Activated naive CD8-positive, alpha-beta T cell (primary cell): ENCODE results near the gene OR2A14.
"Not testable (repeated sequence)": the region's sequence is repeated elsewhere in the genome, so short reads cannot be mapped to it uniquely, and the experiment has no call there.

Source experiments
- H3K27ac Mint-ChIP-seq: one replicate; pipeline ENCODE4 v1.8.0; 2021; ENCODE audit warnings: mixed read lengths
- H3K27me3 Mint-ChIP-seq: one replicate; pipeline ENCODE4 v1.8.0; 2021; ENCODE audit warnings: mixed read lengths
- H3K36me3 Mint-ChIP-seq: one replicate; pipeline ENCODE4 v1.8.0; 2021; ENCODE audit warnings: mixed read lengths
- H3K4me1 Mint-ChIP-seq: one replicate; pipeline ENCODE4 v1.8.0; 2021; ENCODE audit warnings: low read depth, mixed read lengths
- H3K4me3 Mint-ChIP-seq: one replicate; pipeline ENCODE4 v1.8.0; 2021; ENCODE audit warnings: mild to moderate bottlenecking, mixed read lengths
- H3K9me3 Mint-ChIP-seq: one replicate; pipeline ENCODE4 v1.8.0; 2021; ENCODE audit warnings: low read depth, mixed read lengths

The OR2A14 gene, protein sequence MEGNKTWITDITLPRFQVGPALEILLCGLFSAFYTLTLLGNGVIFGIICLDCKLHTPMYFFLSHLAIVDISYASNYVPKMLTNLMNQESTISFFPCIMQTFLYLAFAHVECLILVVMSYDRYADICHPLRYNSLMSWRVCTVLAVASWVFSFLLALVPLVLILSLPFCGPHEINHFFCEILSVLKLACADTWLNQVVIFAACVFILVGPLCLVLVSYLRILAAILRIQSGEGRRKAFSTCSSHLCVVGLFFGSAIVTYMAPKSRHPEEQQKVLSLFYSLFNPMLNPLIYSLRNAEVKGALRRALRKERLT

DNA sequence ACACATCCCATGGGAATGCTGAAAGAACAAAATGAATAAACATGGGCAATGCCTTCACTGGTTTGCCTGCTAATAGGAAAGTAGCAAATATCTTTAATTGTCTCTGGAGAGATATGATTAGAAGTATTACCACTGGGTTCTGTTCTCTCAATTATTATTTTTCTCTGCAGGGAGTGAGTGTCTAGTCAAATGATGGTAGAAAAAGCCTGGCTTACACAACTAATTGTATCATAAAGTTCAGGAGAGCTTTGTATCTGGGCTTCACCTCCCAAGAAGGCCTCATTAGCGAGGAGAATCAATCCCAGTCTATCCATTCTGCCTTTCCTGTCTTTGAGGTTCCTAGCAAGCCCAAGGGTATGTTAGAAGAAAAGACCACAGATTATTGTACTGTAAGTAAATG is at the start of gene OR2A14:
Gene OR2A14 (plus strand): TSS at position 301 of the 400 bp plus-strand sequence. CDS start 5,937 bp downstream, outside the sequence.
- H3K4me1 Mint-ChIP-seq: no peaks in the 10 kb centered on the region
- no peaks in the 10 kb centered on the region for H3K36me3 Mint-ChIP-seq
- H3K27ac Mint-ChIP-seq: no peak within 1 kb of the TSS
- no peaks in the 10 kb centered on the region for H3K27me3 Mint-ChIP-seq
- H3K9me3 Mint-ChIP-seq: no peaks in the 10 kb centered on the region
- H3K4me3 Mint-ChIP-seq: no peak within 1 kb of the TSS

DNA sequence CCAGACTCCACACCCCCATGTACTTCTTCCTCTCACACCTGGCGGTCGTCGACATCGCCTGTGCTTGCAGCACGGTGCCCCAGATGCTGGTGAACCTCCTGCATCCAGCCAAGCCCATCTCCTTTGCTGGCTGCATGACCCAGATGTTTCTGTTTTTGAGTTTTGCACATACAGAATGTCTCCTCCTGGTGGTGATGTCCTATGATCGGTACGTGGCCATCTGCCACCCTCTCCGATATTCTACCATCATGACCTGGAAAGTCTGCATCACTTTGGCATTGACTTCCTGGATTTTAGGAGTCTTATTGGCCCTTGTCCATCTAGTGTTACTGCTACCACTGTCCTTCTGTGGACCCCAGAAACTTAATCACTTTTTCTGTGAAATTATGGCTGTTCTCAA is 48.6 kb upstream of the OR2A14 start:
- H3K4me3 Mint-ChIP-seq: no peak overlapping the region
- no peak overlapping the region for H3K27ac Mint-ChIP-seq
- no peaks in the 10 kb centered on the region for H3K36me3 Mint-ChIP-seq
- peaks cover 2% of the 10 kb centered on the region for H3K27me3 Mint-ChIP-seq
- no peaks in the 10 kb centered on the region for H3K9me3 Mint-ChIP-seq
- H3K4me1 Mint-ChIP-seq: no peaks in the 10 kb centered on the region

DNA sequence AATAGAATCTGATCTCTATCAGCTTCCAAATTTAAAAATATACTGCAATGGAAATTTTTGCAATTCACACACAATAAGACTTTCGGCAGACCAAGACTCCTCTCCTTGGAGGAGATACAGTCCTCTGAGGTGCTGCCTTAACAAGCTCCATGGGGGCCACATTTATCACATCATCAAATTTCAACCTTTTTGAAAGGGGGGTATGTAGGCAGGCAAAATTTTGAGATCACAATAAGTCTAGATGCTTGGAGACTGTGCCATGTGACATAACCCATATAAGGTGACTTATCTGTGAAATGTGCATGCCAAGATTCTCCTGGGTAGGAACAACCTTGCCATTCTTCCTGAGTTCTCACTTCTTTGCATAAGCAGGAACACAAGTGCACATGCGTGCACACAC is 37.0 kb upstream of the OR2A14 start, which contains the start of gene OR2A12:
Gene OR2A12 (plus strand): TSS at position 301 of the 400 bp plus-strand sequence. CDS start 8,830 bp downstream, outside the sequence.
- peaks cover 5% of the 10 kb centered on the region for H3K27me3 Mint-ChIP-seq
- no peaks in the 10 kb centered on the region for H3K4me1 Mint-ChIP-seq
- H3K9me3 Mint-ChIP-seq: peaks cover 6% of the 10 kb centered on the region
- no peak within 1 kb of the TSS for H3K27ac Mint-ChIP-seq
- H3K4me3 Mint-ChIP-seq: no peak within 1 kb of the TSS
- H3K36me3 Mint-ChIP-seq: peaks cover 3% of the 10 kb centered on the region

DNA sequence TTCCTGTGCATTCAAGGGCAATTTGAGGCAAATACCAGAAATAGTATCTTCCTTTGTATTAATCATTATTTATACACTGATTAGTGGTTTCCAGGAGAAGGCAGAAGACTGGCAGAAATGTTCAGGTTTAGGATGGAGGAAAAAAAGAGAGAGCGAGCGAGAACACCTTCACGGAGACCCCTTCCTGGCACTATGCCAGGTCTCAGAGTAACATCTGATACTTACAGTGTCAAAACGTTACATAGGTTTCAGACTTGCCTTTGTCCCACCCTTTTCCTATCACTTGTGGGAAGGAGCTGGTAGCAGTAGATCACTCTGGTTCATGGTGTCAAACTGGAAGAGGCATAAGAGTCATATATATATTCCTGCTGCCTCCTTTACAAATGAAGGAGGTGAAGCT is 36.2 kb upstream of the OR2A14 start:
- H3K9me3 Mint-ChIP-seq: peaks cover 6% of the 10 kb centered on the region
- H3K4me1 Mint-ChIP-seq: no peaks in the 10 kb centered on the region
- no peak overlapping the region for H3K27ac Mint-ChIP-seq
- H3K4me3 Mint-ChIP-seq: no peak overlapping the region
- H3K36me3 Mint-ChIP-seq: peaks cover 3% of the 10 kb centered on the region
- H3K27me3 Mint-ChIP-seq: peaks cover 5% of the 10 kb centered on the region

DNA sequence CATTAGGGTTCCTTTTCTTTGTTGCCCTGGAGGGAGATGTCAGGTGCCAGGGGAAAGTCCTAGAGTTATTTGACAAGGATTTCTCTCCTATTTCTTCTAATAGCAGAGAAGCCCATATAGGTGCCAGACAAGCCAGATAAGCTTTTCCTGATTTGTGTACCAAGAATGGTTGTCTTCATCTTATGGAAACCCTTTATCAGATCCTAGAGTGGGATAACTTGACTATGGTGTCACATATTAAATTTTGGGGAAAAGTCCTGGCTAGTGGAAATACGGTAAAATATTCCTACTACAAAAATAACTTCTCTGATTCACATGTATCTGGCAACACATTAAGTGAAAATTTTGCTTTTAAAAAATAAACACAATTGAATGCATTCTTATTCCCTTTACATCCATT is 35.7 kb upstream of the OR2A14 start:
- Mint-ChIP-seq H3K4me3 (no peak overlapping the region), H3K27ac (no peak overlapping the region), H3K36me3 (peaks cover 3% of the 10 kb centered on the region), H3K9me3 (peaks cover 6% of the 10 kb centered on the region), H3K4me1 (no peaks in the 10 kb centered on the region), H3K27me3 (peaks cover 5% of the 10 kb centered on the region)

DNA sequence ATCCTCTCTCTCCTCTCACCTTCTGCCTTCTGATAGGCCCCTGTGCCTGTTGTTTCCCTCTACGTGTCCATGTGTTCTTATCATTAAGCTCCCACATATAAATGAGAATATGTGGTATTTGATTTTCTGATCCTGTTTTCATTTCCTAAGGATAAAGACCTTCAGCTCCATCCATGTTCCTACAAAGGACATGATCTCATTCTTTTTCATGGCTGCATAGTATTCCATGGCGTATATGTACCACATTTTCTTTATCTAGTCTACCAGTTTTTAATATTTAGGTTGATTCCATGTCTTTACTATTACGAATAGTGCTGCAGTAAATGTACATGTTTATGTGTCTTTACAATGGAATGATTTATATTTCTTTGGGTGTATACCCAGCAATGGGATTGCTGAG is 32.3 kb upstream of the OR2A14 start:
- Mint-ChIP-seq H3K9me3 (peaks cover 6% of the 10 kb centered on the region), H3K4me3 (no peak overlapping the region), H3K36me3 (peaks cover 3% of the 10 kb centered on the region), H3K27ac (no peak overlapping the region), H3K27me3 (peaks cover 6% of the 10 kb centered on the region), H3K4me1 (no peaks in the 10 kb centered on the region)

DNA sequence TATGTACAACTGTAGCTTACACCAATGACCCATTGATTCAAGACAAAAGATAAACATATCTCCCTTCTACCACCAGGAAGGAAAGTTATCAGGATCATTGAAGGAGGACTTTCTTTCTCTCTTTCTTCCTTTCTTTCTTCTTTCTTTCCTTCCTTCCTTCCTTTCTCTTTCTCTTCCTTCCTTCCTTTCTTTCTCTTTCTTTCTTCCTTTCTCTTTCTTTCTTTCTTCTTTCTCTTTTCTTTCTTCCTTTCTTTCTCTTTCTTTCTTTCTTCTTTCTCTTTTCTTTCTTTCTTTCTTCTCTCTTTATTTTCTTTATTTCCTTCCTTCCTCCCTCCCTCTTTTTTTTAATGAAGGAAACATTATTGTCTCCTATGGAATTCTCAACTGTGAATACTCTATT is 24.2 kb upstream of the OR2A14 start:
- Mint-ChIP-seq H3K27me3 (peaks cover 3% of the 10 kb centered on the region), H3K27ac (no peak overlapping the region), H3K4me1 (peaks cover 20% of the 10 kb centered on the region), H3K4me3 (no peak overlapping the region), H3K36me3 (no peaks in the 10 kb centered on the region), H3K9me3 (no peaks in the 10 kb centered on the region)

DNA sequence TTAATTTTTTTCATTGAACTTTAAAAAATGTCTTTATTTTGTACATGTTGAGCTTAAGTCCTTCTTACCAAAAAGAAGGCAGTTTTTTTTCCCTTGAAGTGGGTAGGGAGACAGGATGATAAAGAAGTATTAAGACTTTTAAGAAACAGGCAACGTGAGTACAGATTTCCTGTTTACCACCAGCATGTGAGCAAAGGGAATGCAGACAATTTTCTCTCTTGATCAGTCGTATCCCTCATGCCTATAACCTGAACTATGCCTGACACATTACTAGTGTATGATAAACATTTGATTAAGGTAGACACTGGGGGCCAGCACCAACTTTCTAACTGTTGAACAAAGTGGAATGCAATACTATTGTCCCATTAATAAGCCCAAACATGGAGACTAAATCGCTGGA is 22.4 kb upstream of the OR2A14 start:
- Mint-ChIP-seq H3K9me3 (no peaks in the 10 kb centered on the region), H3K27me3 (peaks cover 3% of the 10 kb centered on the region), H3K36me3 (no peaks in the 10 kb centered on the region), H3K27ac (no peak overlapping the region), H3K4me1 (peaks cover 20% of the 10 kb centered on the region), H3K4me3 (no peak overlapping the region)

DNA sequence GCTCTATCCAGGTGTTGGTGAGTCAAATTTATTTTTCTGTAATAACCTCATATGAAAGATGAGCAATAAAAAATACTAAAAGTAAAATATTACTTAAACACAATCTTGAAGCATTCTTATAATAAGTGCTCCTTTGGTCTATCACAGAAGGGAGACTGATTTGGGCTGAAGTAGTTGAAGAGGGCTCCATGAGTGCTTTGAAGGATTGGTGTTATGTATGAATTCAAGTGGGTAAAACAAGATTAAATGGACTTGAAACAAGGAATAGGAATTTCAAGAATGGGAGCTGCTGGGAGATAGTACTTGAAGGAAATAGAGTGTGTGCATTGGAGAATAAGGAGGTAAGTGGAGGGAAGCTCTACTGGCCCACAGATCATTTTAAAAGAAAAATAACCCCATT is 20.9 kb upstream of the OR2A14 start:
- Mint-ChIP-seq H3K4me3 (no peak overlapping the region), H3K9me3 (no peaks in the 10 kb centered on the region), H3K27me3 (peaks cover 2% of the 10 kb centered on the region), H3K36me3 (no peaks in the 10 kb centered on the region), H3K4me1 (peaks cover 20% of the 10 kb centered on the region), H3K27ac (no peak overlapping the region)

DNA sequence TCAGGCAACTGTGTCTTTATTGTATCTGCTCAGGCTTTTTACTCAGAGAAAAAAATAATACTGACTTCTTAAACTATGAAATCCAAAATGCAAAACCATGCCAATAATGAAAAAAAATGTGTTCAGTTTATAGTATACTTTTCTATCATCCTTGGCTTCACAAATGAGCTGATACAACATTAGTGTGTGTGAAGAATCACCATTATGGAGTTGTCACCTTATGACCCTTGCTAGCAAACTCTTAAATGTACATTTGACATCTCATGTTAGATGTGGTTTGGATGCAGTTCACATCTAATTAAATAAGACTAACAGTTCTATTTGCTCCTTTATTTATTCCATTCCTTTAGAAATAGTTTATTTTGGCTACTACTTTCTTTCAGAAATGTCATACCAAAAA is 17.8 kb upstream of the OR2A14 start:
- no peaks in the 10 kb centered on the region for H3K36me3 Mint-ChIP-seq
- no peak overlapping the region for H3K4me3 Mint-ChIP-seq
- no peak overlapping the region for H3K27ac Mint-ChIP-seq
- H3K4me1 Mint-ChIP-seq: peaks cover 15% of the 10 kb centered on the region
- H3K27me3 Mint-ChIP-seq: peaks cover 2% of the 10 kb centered on the region
- no peaks in the 10 kb centered on the region for H3K9me3 Mint-ChIP-seq

DNA sequence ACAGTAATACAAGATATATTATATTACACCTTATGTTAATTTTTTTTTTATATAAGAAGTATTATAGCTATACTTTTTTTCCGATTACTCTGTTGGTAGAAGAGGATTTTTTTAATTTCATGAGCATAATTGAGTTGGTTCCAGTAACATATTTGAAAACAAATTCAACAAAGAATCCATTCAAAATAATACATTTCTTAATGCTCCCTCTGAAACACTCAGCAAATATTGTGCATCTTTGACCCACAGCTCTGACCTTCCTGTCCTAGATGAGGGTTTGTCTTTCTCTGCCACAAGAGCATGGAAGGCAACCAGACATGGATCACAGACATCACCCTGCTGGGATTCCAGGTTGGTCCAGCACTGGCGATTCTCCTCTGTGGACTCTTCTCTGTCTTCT is 13.7 kb upstream of the OR2A14 start, which contains the start of gene OR2A2:
Gene OR2A2 (plus strand): TSS at position 301 of the 400 bp plus-strand sequence. CDS start 0 bp downstream, at position 301.
- Mint-ChIP-seq H3K27me3 (peaks cover 7% of the 10 kb centered on the region), H3K4me3 (no peak within 1 kb of the TSS)

DNA sequence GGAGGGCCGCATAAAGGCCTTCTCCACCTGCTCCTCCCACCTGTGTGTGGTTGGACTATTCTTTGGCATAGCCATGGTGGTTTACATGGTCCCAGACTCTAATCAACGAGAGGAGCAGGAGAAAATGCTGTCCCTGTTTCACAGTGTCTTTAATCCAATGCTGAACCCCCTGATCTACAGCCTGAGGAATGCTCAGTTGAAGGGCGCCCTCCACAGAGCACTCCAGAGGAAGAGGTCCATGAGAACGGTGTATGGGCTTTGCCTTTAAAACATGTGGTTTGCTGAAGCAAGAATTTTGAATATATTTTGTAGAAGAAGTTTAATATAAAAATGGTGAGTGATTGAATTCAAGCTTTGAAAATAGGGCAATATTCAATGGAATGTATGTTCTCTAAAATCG is 12.7 kb upstream of the OR2A14 start:
- H3K27me3 Mint-ChIP-seq: peaks cover 7% of the 10 kb centered on the region
- no peak overlapping the region for H3K27ac Mint-ChIP-seq
- H3K4me1 Mint-ChIP-seq: no peaks in the 10 kb centered on the region
- H3K9me3 Mint-ChIP-seq: no peaks in the 10 kb centered on the region
- no peaks in the 10 kb centered on the region for H3K36me3 Mint-ChIP-seq
- no peak overlapping the region for H3K4me3 Mint-ChIP-seq

More for the DNA sequence above, 13.7 kb upstream of the OR2A14 start, which contains the start of gene OR2A2:
- H3K27ac Mint-ChIP-seq: no peak within 1 kb of the TSS
- no peaks in the 10 kb centered on the region for H3K36me3 Mint-ChIP-seq
- H3K4me1 Mint-ChIP-seq: no peaks in the 10 kb centered on the region
- H3K9me3 Mint-ChIP-seq: no peaks in the 10 kb centered on the region

DNA sequence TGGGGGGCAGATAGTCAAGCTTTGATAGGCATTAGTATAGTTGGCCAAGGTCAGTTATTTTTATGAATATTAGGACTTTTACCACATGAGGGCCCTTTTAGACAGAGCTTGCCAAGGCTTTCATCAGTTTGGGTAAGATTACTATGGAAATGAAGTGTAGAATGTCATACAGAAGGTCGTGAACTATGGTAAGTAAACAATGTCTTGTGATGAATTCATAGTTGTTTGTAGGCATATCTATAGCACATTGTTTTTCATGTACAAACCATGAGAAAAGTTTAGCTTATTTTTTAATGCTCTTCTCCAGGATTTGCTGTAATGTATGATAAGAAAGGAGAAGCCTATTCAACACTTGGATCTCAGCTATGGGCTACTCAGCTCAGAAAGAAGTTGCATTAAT is 9.3 kb upstream of the OR2A14 start:
- Mint-ChIP-seq H3K27me3 (peaks cover 9% of the 10 kb centered on the region), H3K4me1 (no peaks in the 10 kb centered on the region), H3K4me3 (no peak overlapping the region), H3K9me3 (no peaks in the 10 kb centered on the region), H3K27ac (no peak overlapping the region), H3K36me3 (no peaks in the 10 kb centered on the region)

DNA sequence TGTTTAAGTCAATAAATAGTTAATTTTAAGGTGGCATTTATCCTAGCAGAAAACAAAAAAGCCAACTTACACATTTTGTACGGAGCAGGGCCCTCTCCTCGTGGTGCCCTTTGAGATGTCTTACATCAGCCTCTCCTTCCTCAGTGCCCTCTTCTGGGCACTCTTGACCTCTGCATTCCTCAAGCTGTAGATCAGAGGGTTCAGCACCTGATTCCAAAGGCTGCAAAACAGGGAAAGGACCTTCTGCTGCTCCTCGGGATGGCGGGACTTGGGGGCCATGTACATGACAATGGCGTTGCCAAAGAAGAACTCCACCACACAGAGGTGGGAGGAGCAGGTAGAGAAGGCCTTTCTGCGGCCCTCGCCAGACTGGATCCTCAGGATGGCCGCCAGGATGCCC is 4.6 kb upstream of the OR2A14 start:
- no peak overlapping the region for H3K27ac Mint-ChIP-seq
- H3K36me3 Mint-ChIP-seq: no peaks in the 10 kb centered on the region
- no peak overlapping the region for H3K4me3 Mint-ChIP-seq
- H3K4me1 Mint-ChIP-seq: no peaks in the 10 kb centered on the region
- peaks cover 1% of the 10 kb centered on the region for H3K27me3 Mint-ChIP-seq
- no peaks in the 10 kb centered on the region for H3K9me3 Mint-ChIP-seq

DNA sequence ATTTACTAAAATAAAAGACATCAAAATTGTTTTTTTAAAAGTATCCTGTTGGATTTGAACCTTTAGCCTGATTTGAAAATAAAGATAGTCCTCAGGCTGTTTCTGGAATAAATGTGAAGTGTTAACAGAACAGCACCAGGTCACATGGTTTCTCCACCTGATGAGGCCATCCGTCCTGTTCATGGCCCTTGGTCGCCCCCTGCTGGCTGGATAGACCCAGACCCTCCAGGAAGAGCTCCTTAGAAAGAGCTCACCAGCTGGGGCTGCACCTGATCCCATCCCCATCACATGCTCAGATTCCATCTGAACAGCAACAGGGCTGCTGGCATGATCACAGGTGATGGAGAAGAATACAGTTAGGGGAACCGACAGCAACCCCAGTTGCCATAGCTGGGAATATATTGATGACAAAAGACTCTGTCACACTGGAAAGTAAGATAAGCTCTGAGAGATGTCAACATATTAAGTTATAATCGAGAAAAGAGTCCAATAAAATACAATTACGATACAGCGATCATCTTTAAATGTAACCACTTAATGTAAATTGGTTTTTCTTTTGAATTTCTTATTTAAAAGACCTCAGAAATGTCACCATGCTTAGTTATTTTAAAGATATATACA is 4.8 kb downstream of the OR2A14 start:
- Mint-ChIP-seq H3K4me3 (no peak overlapping the region), H3K27me3 (no peaks in the 10 kb centered on the region), H3K9me3 (no peaks in the 10 kb centered on the region), H3K36me3 (no peaks in the 10 kb centered on the region), H3K4me1 (no peaks in the 10 kb centered on the region), H3K27ac (no peak overlapping the region)

DNA sequence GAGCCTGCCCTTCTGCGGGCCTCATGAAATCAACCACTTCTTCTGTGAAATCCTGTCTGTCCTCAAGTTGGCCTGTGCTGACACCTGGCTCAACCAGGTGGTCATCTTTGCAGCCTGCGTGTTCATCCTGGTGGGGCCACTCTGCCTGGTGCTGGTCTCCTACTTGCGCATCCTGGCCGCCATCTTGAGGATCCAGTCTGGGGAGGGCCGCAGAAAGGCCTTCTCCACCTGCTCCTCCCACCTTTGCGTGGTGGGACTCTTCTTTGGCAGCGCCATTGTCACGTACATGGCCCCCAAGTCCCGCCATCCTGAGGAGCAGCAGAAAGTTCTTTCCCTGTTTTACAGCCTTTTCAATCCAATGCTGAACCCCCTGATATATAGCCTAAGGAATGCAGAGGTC is 6.6 kb downstream of the OR2A14 start:
- H3K36me3 Mint-ChIP-seq, H3K4me3 Mint-ChIP-seq, H3K27ac Mint-ChIP-seq, H3K27me3 Mint-ChIP-seq, H3K4me1 Mint-ChIP-seq, H3K9me3 Mint-ChIP-seq: not testable (repeated sequence)
